DMS114 treated with DMSO at 0.1 percent for 48 hours (cell line): Measurements from ENCODE around the gene RAD17.
"Not testable (repeated sequence)": the region's sequence is repeated elsewhere in the genome, so short reads cannot be mapped to it uniquely, and the experiment has no call there.

ENCODE experiments used
- DNase-seq: peaks from one replicate; lab custom pipeline; 2025; ENCODE audit not compliant: unreplicated experiment; lab: John Stamatoyannopoulos, UW

Gene RAD17, protein sequence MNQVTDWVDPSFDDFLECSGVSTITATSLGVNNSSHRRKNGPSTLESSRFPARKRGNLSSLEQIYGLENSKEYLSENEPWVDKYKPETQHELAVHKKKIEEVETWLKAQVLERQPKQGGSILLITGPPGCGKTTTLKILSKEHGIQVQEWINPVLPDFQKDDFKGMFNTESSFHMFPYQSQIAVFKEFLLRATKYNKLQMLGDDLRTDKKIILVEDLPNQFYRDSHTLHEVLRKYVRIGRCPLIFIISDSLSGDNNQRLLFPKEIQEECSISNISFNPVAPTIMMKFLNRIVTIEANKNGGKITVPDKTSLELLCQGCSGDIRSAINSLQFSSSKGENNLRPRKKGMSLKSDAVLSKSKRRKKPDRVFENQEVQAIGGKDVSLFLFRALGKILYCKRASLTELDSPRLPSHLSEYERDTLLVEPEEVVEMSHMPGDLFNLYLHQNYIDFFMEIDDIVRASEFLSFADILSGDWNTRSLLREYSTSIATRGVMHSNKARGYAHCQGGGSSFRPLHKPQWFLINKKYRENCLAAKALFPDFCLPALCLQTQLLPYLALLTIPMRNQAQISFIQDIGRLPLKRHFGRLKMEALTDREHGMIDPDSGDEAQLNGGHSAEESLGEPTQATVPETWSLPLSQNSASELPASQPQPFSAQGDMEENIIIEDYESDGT

GRCh38 chr5:69369340-69370121 is at the start of gene RAD17, which contains the start of the genes AK6 and TAF9:
Gene RAD17, plus strand, starts transcription at chr5:69369818. Its CDS starts 2,391 bp downstream, at chr5:69372209.
Gene AK6, minus strand, starts transcription at chr5:69369520. Its CDS starts 30 bp downstream, at chr5:69369490.
Gene TAF9, minus strand, starts transcription at chr5:69369520. Its CDS starts 3,783 bp downstream, at chr5:69365737.
- peak; percentile 88 for DNase-seq

- DNase-seq = no peak
Observed at GRCh38 chr5:69326365-69326764, 43.3 kb upstream of the RAD17 start.

- DNase-seq = no peak
Observed at GRCh38 chr5:69329905-69330489, 39.6 kb upstream of the RAD17 start.

DNA sequence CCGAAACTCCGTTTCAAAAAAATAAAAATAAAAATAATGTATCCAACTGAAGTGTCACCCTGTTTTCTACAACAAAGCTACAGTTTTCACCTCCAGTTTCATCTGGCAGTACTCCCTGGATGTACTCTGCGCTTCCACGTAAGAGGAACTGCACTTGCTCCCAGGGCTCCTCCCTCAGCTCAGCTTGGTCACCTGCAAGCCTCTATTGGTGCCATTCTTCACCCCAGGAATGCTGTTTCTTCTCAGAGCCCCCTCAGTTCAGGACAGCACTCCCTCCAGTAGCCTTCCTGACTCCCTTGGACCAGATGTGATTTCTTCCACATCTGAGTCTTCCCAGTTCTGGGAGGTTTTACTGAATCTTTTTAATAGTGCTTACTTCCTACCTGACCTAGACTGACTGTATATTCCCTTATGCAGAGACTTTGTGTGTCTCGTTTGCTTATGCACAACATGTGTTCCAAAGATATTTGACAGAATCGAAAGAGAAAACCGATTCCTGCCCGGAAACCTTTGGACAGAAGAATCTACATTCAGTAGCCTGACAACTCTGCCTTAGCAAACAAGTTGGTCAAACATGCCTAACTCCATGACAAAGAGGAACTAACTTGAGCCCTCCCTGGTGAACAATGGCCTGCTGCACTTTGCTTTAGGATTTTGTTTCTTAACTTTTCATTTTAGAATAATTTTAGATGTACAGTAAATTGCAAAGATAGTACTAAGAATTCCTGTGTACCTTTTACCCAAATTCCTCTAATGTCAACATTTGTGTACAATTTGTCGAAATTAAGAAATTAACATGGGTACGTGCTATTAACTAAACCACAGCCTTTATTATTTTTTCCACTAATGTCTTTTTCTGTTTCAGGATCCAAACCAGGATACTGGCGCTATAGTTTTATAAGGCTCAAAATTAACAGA is 37.8 kb upstream of the RAD17 start:
- no peak for DNase-seq

- not testable (repeated sequence) for DNase-seq
Observed at GRCh38 chr5:69333668-69334315, 35.8 kb upstream of the RAD17 start.

DNA sequence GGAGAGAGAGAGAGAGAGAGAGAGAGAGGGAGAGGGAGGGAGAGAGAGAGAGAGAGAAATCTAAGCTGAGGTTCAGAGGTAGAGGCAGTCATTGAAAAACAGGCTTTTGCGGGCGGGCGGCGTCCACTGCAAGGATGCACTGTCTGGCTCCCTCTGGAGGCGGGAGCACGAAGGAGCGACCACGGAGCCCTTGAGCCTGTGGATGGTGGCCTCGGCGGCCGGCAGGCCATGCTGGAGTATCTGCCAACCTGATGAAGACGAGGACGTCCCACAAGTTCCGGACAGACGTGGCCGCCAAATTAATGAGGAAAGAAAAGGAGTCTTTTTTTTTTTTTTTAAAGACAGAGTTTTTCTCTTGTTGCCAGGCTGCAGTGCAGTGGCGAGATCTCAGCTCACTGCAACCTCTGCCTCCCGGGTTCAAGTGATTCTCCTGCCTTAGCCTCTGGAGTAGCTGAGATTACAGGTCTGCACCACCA is 34.8 kb upstream of the RAD17 start:
- DNase-seq = peak; percentile 78

DNA sequence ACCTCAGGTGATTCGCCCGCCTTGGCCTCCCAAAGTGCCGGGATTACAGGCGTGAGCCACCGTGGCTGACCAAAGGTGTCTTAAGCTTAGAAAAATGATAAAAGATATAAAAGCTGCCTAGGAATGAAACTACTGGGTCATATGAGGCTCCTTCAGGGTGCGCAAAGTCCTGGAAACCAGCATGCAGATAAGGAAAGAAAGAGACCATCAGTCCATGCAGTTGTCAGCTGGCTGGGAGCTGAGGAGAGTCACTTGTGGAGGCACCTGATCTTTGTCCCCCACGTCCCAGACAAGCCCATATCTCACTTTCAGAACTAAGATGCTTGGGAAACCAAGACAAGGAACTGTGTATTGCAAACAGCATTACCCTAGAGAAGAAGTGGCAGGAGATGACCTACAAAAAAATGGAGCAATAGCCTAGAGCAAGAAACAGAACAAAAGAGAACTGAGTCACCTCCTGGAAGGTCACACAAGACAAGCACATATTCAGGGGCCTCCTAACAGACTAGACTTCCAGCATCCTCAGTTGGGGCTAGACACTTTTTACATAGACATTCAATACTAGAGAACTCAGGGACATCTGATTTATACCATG is 34.2 kb upstream of the RAD17 start:
- no peak for DNase-seq

DNA sequence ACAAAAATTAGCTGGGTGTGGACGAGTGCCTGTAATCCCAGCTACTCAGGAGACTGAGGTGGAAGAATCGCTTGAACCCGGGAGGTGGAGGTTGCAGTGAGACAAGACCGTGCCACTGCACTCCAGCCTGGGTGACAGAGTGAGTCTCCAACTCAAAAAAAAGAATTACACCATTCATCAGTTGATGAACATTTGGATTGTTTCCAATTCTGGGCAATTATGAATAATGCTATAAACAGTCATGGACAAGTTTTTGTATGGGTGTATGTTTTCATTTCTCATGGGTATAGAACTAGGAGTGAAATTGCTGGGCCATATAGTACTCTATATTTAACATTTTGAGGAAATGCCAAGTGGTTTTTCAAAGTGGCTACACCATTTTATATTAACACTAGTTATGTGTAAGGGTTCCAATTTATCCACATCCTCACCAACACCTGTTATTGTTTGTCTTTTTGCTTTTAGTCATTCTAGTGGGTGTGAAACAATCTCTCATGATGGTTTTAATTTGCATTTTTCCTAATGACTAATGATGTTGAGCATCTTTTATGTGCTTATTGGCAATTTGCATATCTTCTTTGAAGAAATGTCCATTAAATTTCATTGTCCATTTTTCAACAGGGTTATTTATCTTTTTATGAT is 28.0 kb upstream of the RAD17 start:
- no peak for DNase-seq

DNA sequence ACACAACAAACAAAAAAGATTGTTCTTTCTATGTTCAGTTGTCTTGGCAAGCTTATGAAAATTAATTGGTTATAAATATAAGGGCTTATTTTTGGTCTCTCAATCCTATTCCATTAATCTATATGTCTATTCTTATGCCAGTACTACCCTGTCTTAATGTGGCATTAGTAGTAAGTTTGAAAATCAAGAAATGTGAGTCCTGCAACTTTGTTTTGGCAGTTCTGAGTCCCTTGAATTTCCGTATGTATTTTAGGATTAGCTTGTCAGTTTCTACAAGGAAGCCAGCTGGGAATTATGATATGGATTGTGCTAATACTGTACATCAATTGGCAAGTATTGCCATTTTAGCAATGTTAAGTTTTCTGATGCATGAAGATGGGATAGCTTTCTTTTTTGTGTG is 26.5 kb upstream of the RAD17 start:
- DNase-seq = no peak

- no peak for DNase-seq
Observed at GRCh38 chr5:69350664-69351063, 19.0 kb upstream of the RAD17 start.

GRCh38 chr5:69359699-69360098 is 9.9 kb upstream of the RAD17 start:
- no peak for DNase-seq

GRCh38 chr5:69360442-69360841 is 9.2 kb upstream of the RAD17 start:
- no peak for DNase-seq

DNA sequence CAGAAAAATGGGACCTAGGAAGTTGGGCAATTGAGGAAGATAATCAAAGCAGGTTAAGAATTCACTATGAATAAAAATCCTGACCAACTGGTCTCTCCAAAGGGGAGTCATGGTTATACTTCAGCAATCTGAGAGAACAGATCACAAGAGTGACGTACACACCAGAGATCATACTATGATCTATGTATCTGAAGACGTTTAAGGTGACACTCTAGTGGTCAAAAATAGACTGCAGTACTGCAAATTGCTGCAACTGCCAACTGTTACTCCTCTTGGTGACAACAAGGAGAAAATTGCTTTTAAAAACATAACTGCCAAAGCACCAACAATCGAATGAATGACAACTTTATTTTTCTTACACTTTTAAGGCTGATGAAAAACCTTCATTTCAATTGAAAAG is 5.2 kb upstream of the RAD17 start:
- peak; percentile 52 for DNase-seq

DNA sequence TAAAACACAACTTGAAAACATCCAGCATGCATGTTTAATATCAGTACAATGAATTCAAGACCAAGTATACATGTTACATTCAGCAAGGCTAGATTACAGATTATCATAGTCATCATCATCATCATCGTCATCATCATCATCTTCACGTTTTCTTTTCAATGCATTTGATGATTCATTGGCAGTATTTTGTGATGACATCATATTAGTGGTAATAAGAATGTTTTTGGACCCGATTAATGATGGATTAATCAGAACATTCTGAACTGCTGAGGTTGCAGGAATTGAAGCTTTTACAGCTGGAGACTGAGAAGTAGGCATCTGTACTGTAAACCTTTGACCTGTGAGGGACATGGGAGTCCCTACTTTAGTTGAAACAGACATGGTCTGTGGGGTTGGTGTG is 4.8 kb upstream of the RAD17 start:
- DNase-seq = no peak

DNA sequence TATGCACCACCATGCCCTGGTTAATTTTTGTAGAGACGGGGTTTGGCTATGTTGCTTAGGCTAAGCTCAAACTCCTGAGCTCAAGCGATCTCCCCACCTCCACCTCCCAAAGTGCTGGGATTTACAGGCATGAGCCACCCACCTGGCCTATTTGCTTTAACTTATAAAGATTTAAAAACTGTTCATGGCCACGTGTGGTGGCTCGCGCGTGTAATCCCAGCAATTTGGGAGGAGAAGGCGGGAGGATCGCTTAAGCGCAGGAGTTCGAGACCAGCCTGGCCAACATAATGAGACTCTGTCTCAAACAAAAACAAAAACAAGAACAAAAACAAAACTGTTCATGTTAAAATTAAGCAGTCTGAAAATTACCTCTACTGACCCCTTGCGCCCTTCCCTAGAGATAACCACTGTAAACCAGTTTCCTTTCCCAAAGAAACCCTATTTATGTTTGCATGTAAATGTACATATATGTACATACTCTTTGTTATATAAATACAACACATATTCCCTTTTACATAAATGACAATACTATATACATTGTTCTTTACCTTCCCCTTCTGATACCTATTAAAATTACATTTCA is 1.8 kb upstream of the RAD17 start:
- DNase-seq = no peak

DNA sequence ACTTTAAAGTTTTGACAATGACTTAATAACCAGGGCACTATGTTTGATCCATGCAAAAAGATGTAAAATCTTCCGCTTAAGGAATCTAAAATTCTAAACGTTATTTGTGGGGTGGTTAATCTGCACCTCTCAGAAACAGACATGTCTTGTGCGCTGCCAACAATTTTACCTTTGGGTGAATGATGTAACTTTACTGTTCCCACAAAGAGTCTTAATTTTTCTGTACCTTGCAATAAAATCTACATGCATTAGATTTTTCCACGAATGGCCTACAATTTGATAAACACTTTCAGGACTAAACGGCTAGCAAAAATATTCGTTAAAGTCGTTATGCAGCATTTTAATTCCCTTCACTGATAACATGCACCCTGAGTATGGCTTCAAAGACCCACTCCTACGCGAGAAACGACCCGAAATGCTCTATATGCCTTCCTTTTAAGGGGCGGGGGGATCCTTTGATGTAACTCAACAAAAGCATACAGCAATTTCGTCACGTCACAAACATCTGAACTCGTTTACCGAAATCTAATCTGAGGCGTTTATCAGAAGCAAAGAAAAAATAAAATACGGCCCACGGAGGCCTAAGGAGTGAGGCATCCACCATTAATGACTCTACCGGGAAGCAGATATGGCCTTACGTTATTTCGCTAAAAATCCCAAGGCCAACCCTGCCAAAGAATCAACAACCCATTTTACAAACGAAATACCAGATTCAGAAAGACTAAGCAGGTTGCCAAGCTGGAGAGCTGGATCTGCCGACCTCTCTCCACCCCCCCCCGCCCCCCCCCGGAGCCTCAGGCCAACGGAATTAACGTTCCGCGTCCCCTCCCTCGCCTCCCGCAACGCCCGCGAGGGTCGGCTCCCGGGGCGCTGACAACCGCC is 919 bp upstream of the RAD17 start:
- DNase-seq = no peak

- not testable (repeated sequence) for DNase-seq
Observed at GRCh38 chr5:69370335-69370734, 717 bp downstream of the RAD17 start.
